Measurements from ENCODE around the gene ENPP3. TPM values are rescaled to one million over a fixed set of nuclear protein-coding genes. Genes with fewer than 3 reads are reported as not detected.

The ENPP3 gene
- total RNA-seq, 1 experiment from 2014 or later: 0.15 TPM

- Histone ChIP-seq H2BK20ac (ENCODE audit: low read depth, low read length, poor library complexity, severe bottlenecking) (no peak overlapping the region), H2BK15ac (ENCODE audit: low read depth, low read length) (no peak overlapping the region), H3K18ac (ENCODE audit: insufficient read length, low read depth, low read length) (no peak overlapping the region), H3K27ac (ENCODE audit: insufficient read length, low read depth, low read length) (no peak overlapping the region), H3K79me1 (ENCODE audit: insufficient read depth, low read depth, low read length, poor library complexity, severe bottlenecking) (no peaks in the 10 kb centered on the region), H3K56ac (ENCODE audit: insufficient read length, low read depth, low read length) (no peak overlapping the region), H4K8ac (replicated peaks; ENCODE audit: insufficient read length, low read depth, low read length) (no peak overlapping the region), H3K9me3 (ENCODE audit: control insufficient read depth, low read depth, low read length) (no peaks in the 10 kb centered on the region), H3T11ph (ENCODE audit: low read length) (no peak overlapping the region), H3K23me2 (ENCODE audit: insufficient read length, low read depth, low read length, poor library complexity, severe bottlenecking) (no peaks in the 10 kb centered on the region), H4K20me1 (ENCODE audit: control insufficient read depth, insufficient read depth, insufficient read length) (no peaks in the 10 kb centered on the region), H3K4ac (ENCODE audit: low read depth, low read length) (no peak overlapping the region), H4K5ac (ENCODE audit: insufficient read length, low read depth, low read length) (no peak overlapping the region), H3K27me3 (ENCODE audit: insufficient read depth, low read length) (no peaks in the 10 kb centered on the region), H2AFZ (ENCODE audit: low read length) (no peak overlapping the region), H3K9ac (ENCODE audit: extremely low read depth, insufficient read length, low read length) (no peak overlapping the region), H3K4me1 (ENCODE audit: insufficient read depth, low read length) (no peaks in the 10 kb centered on the region; the same call in 1 of the 2 replicates), H3K79me2 (ENCODE audit: insufficient read depth, low read length) (no peaks in the 10 kb centered on the region), H2AK5ac (ENCODE audit: insufficient read length, low read length) (no peak overlapping the region), H2BK12ac (ENCODE audit: insufficient read length, low read depth, low read length) (no peak overlapping the region), H2BK5ac (ENCODE audit: insufficient read length, low read length) (no peak overlapping the region), H3K23ac (ENCODE audit: insufficient read length, low read depth, low read length) (no peak overlapping the region), H3K14ac (ENCODE audit: insufficient read depth, low read length) (no peak overlapping the region), H2BK120ac (ENCODE audit: low read depth, low read length, poor library complexity, severe bottlenecking) (no peak overlapping the region), H4K91ac (ENCODE audit: insufficient read length, low read depth, low read length) (no peak overlapping the region), H3K4me2 (ENCODE audit: insufficient read depth, insufficient read length, low read length) (no peak overlapping the region)
- WGBS (ENCODE audit: extremely low coverage, insufficient read length, low lambda C conversion rate): no CpG with 5 or more reads among the region's 3 CpGs
- Mint-ChIP-seq H3K27ac (no peak overlapping the region), H3K36me3 (ENCODE audit: insufficient read depth in 1 of 3, low read depth in 3 of 3) (no peaks in the 10 kb centered on the region), H3K27me3 (ENCODE audit: low read depth) (peaks cover 5% of the 10 kb centered on the region), H3K4me3 (no peak overlapping the region), H3K9me3 (no peaks in the 10 kb centered on the region), H3K4me1 (no peaks in the 10 kb centered on the region; a peak in 1 of 4 replicates)
- DNase-seq: no peak
- TF ChIP-seq CTCF (conservative IDR thresholded peaks at IDR 0.05): no peak
Measured at GRCh38 chr6:131655387-131655786, 18.3 kb downstream of the ENPP3 start.

All from H9 (cell line).